Stimulated activated CD8-positive, alpha-beta memory T cell treated with anti-CD3 and anti-CD28 coated beads, Interleukin-2, amount 100 ng/mL, for 48 hours (primary cell): ENCODE results near the gene RRP12.

Source experiments
- DNase-seq, 2 donors: peaks; one replicate each; pipeline ENCODE4 v3.0.0-alpha.2; 2020; ENCODE audit warnings: low read depth in 2 of 2

Gene RRP12

GRCh38 chr10:97311111-97311626, 90.0 kb downstream of the RRP12 start:
- no peak for DNase-seq

- no peak for DNase-seq
Observed at GRCh38 chr10:97307866-97308780, 93.0 kb downstream of the RRP12 start.

GRCh38 chr10:97307441-97307840, 93.7 kb downstream of the RRP12 start:
- no peak for DNase-seq
